ENCODE data around the gene OVCA2. TPM values are rescaled to one million over a fixed set of nuclear protein-coding genes. Genes with fewer than 3 reads are reported as not detected.

Gene OVCA2
- total RNA-seq, 6 donors from 2014 or later: 20.1 to 56.1 (median 33.5) TPM

DNA sequence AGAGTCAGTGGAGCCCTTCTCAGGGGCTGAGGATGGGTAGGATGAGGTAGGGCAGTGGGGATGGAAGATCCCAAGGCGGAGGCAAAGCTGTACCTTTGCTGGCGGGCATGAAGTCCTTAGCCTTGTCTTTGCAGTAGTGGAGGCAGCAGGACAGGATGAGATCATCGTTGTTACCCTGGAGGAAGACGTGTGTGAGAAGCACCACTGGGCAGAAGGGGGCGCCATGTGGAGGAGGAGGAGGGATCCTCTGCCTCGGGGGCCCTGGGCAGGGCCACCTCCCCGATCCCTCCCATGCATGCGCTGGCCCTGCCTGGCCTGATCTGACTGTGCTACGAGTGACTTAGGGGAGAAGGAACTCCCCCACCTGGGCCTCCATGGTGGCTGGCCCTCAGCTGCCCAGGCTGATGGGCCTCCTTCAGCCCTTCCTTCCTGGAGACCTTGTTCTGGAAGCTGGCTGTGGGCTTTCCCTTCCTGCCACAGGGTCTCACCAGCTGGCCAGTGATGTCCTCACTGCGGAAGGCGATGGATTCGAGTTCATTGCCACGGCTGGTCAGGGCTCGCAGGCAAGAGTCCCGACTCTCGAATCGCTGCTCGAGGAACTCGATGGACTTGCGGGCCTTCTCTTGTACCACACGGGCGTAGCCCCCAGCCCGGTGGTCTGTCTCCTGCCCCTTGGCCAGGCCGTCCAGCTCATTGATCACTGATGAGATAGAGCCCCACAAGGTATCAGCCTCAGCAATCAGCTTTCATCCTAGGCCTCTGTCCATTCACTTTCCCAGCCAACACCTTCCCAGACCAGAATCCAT, 23.4 kb downstream of the OVCA2 start:
- peak in 1 of 2 donors; percentile 54 for DNase-seq
- H3K36me3 ChIP-seq: peaks cover 0 to 43% (median 22%) of the 10 kb centered on the region in 4 donors
- peak overlapping the region; percentile 50 to 74 (median 66) for H3K27ac ChIP-seq
- no peak overlapping the region for H3K4me3 ChIP-seq
- peaks cover 42 to 60% (median 55%) of the 10 kb centered on the region in 4 donors for H3K4me1 ChIP-seq
- H3K27me3 ChIP-seq: no peaks in the 10 kb centered on the region
- ATAC-seq (ENCODE audit: low FRiP score in 2 of 2): peak in 1 of 2 donors; percentile 34
- TF ChIP-seq, protein P1, sequence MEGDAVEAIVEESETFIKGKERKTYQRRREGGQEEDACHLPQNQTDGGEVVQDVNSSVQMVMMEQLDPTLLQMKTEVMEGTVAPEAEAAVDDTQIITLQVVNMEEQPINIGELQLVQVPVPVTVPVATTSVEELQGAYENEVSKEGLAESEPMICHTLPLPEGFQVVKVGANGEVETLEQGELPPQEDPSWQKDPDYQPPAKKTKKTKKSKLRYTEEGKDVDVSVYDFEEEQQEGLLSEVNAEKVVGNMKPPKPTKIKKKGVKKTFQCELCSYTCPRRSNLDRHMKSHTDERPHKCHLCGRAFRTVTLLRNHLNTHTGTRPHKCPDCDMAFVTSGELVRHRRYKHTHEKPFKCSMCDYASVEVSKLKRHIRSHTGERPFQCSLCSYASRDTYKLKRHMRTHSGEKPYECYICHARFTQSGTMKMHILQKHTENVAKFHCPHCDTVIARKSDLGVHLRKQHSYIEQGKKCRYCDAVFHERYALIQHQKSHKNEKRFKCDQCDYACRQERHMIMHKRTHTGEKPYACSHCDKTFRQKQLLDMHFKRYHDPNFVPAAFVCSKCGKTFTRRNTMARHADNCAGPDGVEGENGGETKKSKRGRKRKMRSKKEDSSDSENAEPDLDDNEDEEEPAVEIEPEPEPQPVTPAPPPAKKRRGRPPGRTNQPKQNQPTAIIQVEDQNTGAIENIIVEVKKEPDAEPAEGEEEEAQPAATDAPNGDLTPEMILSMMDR (IDR thresholded peaks at IDR 0.05): peak in 5 of 6 experiments; percentile 13 to 39 (median 19)
- no peak for TF ChIP-seq POLR2AphosphoS5 (IDR thresholded peaks at IDR 0.05)
- H3K9me3 ChIP-seq: no peaks in the 10 kb centered on the region
- WGBS, 2 donors: 83 to 84% methylated on average over 21 to 22 of the region's 24 CpGs

DNA sequence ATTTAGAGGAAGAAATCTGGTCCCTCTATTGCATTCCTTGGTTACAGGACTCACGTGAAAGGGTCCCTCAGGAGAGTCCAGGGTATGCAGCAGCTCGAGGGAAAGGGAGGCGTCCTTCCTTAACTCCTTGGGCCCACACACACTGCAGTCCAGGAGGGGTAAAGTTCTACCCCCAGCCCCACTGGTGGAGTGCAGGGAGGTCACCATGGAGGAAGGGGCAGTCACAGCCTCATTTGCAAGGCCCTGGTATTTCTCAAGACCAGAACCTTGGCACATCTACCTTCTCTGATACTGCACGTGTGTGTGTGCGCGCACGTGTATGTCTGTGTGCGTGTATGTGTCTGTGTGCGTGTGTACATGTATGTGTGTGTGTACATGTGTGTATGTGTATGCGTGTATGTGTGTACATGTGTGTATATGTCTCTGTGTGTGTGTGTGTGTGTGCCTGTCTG, 24.2 kb downstream of the OVCA2 start:
- ATAC-seq (ENCODE audit: low FRiP score in 2 of 2) (no peak), DNase-seq (no peak)
- Histone ChIP-seq H3K4me1 (peaks cover 42 to 61% (median 57%) of the 10 kb centered on the region in 4 donors), H3K9me3 (no peaks in the 10 kb centered on the region), H3K36me3 (peaks cover 0 to 40% (median 21%) of the 10 kb centered on the region in 4 donors), H3K4me3 (no peak overlapping the region), H3K27me3 (no peaks in the 10 kb centered on the region), H3K27ac (peak overlapping the region; percentile 50 to 84 (median 70))
- TF ChIP-seq POLR2AphosphoS5 (IDR thresholded peaks at IDR 0.05) (peak in 1 of 2 donors; percentile 23), POLR2A (IDR thresholded peaks at IDR 0.05) (no peak)
- WGBS, 2 donors: 87 to 90% methylated on average over 9 to 10 of the region's 10 CpGs

DNA sequence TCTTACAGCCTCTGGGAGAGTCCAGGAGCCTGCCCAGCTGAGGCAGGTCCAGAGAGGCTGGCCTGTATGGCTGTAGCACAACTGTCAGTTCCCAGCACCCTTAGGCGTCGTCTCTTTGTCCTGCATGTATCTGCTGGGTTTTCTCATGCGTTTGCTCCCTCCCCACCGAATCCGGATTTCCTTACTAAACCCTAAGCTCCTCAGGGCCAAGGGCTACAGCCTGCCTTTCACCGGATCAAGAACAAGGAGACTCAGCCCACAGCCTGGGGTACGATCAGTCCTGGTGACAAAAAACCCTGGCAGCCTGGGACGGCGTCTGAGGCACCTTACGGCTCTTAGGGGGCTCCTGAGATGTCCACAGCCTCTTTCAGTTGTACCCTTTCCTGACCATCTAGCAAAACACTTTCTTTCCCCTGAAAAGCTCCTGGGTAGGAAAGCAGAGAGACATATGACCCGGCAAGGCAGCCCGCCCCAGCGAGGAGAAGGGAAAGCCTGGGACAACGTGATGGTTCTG, 25.3 kb downstream of the OVCA2 start:
- Histone ChIP-seq H3K4me1 (peaks cover 52 to 69% (median 62%) of the 10 kb centered on the region in 4 donors), H3K4me3 (no peak overlapping the region), H3K36me3 (peaks cover 0 to 38% (median 18%) of the 10 kb centered on the region in 4 donors)

DNA sequence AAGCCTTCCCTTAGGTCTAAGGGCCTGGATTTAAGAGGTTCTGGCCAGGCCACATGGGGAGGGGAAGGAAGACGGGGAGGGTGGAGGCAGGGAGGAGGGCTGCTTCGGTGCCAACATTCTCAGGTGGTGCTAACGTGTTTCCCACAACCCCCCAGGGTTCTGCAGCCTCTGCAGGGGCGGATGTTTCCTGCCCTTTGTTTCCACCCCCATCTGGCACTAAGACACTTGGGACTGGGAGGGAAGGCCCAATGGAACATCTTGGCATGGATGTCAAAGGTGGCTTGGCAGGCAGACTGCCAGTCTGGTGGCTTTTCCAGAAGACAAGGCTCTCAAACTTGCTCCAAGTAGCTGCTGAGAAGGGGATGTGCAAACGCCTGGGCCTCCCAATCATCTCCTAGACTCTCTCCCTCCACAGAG, 25.8 kb downstream of the OVCA2 start:
- peak in 1 of 2 donors; percentile 26 for TF ChIP-seq POLR2AphosphoS5 (IDR thresholded peaks at IDR 0.05)
- no peak for TF ChIP-seq EP300 (IDR thresholded peaks at IDR 0.05)
- TF ChIP-seq, protein P1 (IDR thresholded peaks at IDR 0.05): no peak
- DNase-seq: no peak
- WGBS, 2 donors: 45 to 48% methylated on average over 5 of the region's 5 CpGs
- Histone ChIP-seq H3K4me3 (no peak overlapping the region), H3K9me3 (no peaks in the 10 kb centered on the region), H3K36me3 (peaks cover 0 to 35% (median 18%) of the 10 kb centered on the region in 4 donors), H3K4me1 (peaks cover 57 to 71% (median 64%) of the 10 kb centered on the region in 4 donors), H3K27ac (peak overlapping the region; percentile 53 to 84 (median 70)), H3K27me3 (no peaks in the 10 kb centered on the region)
- ATAC-seq (ENCODE audit: low FRiP score in 2 of 2): no peak

More for the DNA sequence above, 25.3 kb downstream of the OVCA2 start:
- ATAC-seq (ENCODE audit: low FRiP score in 2 of 2) (no peak), DNase-seq (no peak)
- Histone ChIP-seq H3K27ac (peak overlapping the region; percentile 53 to 84 (median 70)), H3K27me3 (no peaks in the 10 kb centered on the region), H3K9me3 (no peaks in the 10 kb centered on the region)
- WGBS, 2 donors: 77 to 79% methylated on average over 14 of the region's 14 CpGs
- TF ChIP-seq POLR2AphosphoS5 (IDR thresholded peaks at IDR 0.05) (no peak), EP300 (IDR thresholded peaks at IDR 0.05) (no peak), POLR2A (IDR thresholded peaks at IDR 0.05) (no peak)
- TF ChIP-seq, protein P1 (IDR thresholded peaks at IDR 0.05): no peak

DNA sequence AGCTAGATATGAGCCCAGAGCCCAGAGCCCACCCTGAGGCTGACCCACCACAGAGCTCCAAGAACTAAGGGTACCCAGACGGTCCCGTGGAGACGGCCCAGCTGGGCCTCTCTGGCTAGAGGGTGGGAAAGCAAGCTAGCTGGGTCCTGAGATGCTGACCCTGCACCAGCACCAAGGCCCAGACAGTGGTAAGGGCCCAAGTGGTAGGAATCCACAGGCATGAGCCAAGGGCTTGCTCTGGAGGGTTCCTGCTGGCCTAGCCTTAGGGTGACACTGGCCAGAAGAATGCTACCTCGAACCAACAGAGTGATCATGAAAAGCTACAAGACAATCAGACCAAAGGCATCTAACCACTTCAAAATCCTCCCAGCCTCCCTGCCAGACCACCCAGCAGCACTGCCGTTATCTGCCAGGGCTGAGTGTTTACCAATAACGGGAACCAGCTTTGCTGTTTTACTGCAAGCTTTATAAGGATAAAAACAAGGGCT, 26.3 kb downstream of the OVCA2 start:
- H3K36me3 ChIP-seq: peaks cover 0 to 32% (median 18%) of the 10 kb centered on the region in 4 donors
- no peaks in the 10 kb centered on the region for H3K9me3 ChIP-seq
- no peak overlapping the region for H3K4me3 ChIP-seq
- ATAC-seq (ENCODE audit: low FRiP score in 2 of 2) (peak in 1 of 2 donors; percentile 35), DNase-seq (no peak)
- no peaks in the 10 kb centered on the region for H3K27me3 ChIP-seq
- WGBS, 2 donors: 55 to 73% methylated on average over 2 to 6 of the region's 6 CpGs
- no peak for TF ChIP-seq POLR2AphosphoS5 (IDR thresholded peaks at IDR 0.05)
- no peak for TF ChIP-seq EP300 (IDR thresholded peaks at IDR 0.05)
- no peak for TF ChIP-seq POLR2A (IDR thresholded peaks at IDR 0.05)
- TF ChIP-seq, protein P1 (IDR thresholded peaks at IDR 0.05): no peak
- H3K4me1 ChIP-seq: peaks cover 55 to 70% (median 65%) of the 10 kb centered on the region in 4 donors
- H3K27ac ChIP-seq: peak overlapping the region; percentile 53 to 84 (median 70)

Data from upper lobe of left lung (tissue), 6 donors.